Epithelial cell of umbilical artery (primary cell): ENCODE measurements around the gene ANG. TPM values are rescaled to one million over a fixed set of nuclear protein-coding genes. Genes with fewer than 3 reads are reported as not detected.

Experiments used
- total RNA-seq: library from RNA; depleted of rRNA; stranded (reverse); fragments of >200 nt; gene quantifications from 2 replicates; pipeline ENCODE4 v1.2.3, GENCODE V29; 2014

Gene ANG
- total RNA-seq = 3.6 and 5.5 TPM in 2 replicates

GRCh38 chr14:20688167-20688839, at the start of gene ANG:
Gene ANG, plus strand, starts transcription at chr14:20688764. Its CDS starts 4,801 bp downstream, at chr14:20693565.

GRCh38 chr14:20641591-20641990, 47.0 kb upstream of the ANG start, which contains the start of gene OR6S1:
Gene OR6S1, minus strand, starts transcription at chr14:20641691. Its CDS starts 0 bp downstream, at chr14:20641691.

GRCh38 chr14:20683891-20684661, 4.5 kb upstream of the ANG start, which contains the start of gene RNASE4:
Gene RNASE4, plus strand, starts transcription at chr14:20684560. Its CDS starts 14,812 bp downstream, at chr14:20699372.

Other genes with a start within 250 kb of the ANG start
- gene OSGEP, start 234.0 kb upstream of the ANG start, total RNA-seq = 44.8 and 46.2 TPM in 2 replicates
- 104 and 113 TPM in 2 replicates for gene APEX1, start 233.5 kb upstream of the ANG start, total RNA-seq
- 18.8 and 21.9 TPM in 2 replicates for gene PIP4P1, start 227.3 kb upstream of the ANG start, total RNA-seq
- gene PNP, start 219.4 kb upstream of the ANG start, total RNA-seq = 248 and 374 TPM in 2 replicates
- 0.32 TPM in 1 of 2 replicates, not detected in the other for gene RNASE10, start 183.2 kb upstream of the ANG start, total RNA-seq
- not detected in 2 replicates for gene RNASE9, start 127.7 kb upstream of the ANG start, total RNA-seq
- gene RNASE11, start 100.8 kb upstream of the ANG start, total RNA-seq = not detected in 2 replicates
- not detected in 2 replicates for gene RNASE12, start 97.4 kb upstream of the ANG start, total RNA-seq
- not detected in 2 replicates for gene OR6S1, start 47.1 kb upstream of the ANG start, total RNA-seq
- 4.1 and 6.8 TPM in 2 replicates for gene RNASE4, start 4.2 kb upstream of the ANG start, total RNA-seq
- not detected in 2 replicates for gene EDDM3A, start 57.1 kb downstream of the ANG start, total RNA-seq
- gene EDDM3B, start 79.6 kb downstream of the ANG start, total RNA-seq = not detected in 2 replicates
- under 0.01 and 0.61 TPM in 2 replicates for gene RNASE6, start 92.5 kb downstream of the ANG start, total RNA-seq
- 33.5 and 51.7 TPM in 2 replicates for gene RNASE1, start 114.1 kb downstream of the ANG start, total RNA-seq
- gene RNASE3, start 202.6 kb downstream of the ANG start, total RNA-seq = not detected in 2 replicates